Right ventricle myocardium inferior (tissue), 1 donor: ENCODE measurements around the gene NRDC. TPM values are rescaled to one million over a fixed set of nuclear protein-coding genes. Genes with fewer than 3 reads are reported as not detected.

Experiments used
- ATAC-seq: fragments of 200-7000 bp; cut with Tn5 transposase; one replicate; pipeline ENCODE4 v1.9.1; 2020; ENCODE audit warnings: mild to moderate bottlenecking, moderate library complexity
- DNase-seq: peaks from one replicate; pipeline ENCODE4 v3.0.0; 2021; ENCODE audit errors: missing footprints
- intact Hi-C: fragments of 100-400 bp; cut with DNase I; formaldehyde crosslinking; loops from one replicate; pipeline ENCODE4 v1.11.0; 2022
- microRNA-seq: library from miRNA; unstranded; fragments of <30 nt; microRNA quantifications from one replicate; pipeline ENCODE4 v1.2.0, GENCODE V29; 2020
- total RNA-seq: library from RNA; stranded (reverse); fragmentation: NEBNext Ultra II Directional; extraction: Animal tissue kit (Norgen Biotek cat#: 25700); gene quantifications from one replicate; pipeline ENCODE4 v1.2.1, GENCODE V29; 2021
- donor health status: DM: no; HTN: yes; CAD: no; lungs with severe emphysema.

Gene NRDC
- total RNA-seq, 1 donor from 2014 or later: 146 TPM

DNA sequence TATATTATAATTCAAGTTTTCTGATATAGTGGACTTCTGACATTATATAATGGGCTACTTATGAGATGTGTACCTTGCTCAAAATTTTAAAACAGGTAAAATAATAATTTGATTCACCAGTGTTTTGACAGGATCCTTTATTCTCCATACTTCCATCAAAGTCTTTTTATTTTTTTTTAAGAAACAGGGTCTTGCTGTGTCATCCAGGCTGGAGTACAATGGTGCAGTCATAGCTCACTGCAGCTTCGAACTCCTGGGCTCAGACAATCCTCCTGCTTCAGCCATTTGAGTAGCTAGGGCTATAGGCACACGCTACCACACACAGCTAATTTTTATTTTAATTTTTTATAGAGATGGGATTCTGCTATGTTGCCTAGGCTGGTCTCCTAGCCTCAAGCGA is 129.4 kb downstream of the NRDC start:
- ATAC-seq (no peak), DNase-seq (no peak)
- intact Hi-C loops: no loop called here

DNA sequence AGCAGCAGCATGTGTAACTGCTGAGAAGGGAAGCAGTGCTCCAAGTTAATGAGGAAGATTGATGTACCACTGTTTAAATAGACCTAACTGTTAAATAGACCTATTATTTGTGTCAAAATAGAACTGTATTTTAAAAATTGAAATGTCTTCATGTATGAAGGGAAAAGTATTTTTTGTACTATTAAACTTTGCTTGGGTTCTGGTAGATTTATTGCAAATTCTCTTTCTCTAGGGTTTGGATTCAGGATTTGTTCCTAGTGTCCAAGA is 133.3 kb downstream of the NRDC start:
- intact Hi-C loops: no loop called here
- ATAC-seq (no peak), DNase-seq (no peak)

DNA sequence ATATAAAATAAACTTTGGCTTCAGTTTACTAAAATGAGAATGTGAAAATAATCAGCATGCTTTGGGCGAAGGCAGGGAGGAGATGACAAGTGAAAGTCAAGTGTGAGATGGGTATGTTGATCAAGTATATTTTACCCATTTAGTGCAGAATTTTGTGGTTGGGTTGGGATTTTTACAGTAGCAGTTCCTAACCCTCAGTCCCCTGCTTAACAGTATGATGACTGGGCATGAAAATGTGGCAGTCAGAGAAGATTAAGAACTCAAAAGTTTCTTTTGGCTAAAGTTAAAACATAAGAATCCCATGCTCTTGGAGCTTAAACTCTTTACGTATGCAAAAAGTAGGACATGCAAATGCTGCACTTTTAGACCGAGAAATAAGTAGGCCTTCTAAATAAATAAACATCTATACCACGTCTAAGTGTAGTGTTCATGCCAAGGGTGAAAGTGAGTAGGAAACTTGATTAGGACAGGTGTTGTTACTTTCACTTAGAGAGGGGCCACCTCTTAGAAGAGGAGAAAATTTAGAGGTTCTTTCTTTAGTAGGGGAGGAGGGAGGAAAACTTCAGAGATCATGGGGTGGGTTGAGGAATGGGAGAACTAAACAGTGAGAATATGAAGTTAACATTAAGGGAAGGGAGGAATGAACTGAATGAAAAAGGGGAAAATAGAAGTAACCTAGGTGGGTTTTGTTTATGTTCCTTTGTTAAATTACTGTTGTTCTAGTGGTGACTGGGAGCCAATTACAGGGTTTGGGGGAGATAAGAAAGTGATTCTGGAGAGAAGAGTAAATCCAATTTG is 133.8 kb downstream of the NRDC start:
- no peak for DNase-seq
- intact Hi-C loops: no loop called here
- ATAC-seq: no peak

DNA sequence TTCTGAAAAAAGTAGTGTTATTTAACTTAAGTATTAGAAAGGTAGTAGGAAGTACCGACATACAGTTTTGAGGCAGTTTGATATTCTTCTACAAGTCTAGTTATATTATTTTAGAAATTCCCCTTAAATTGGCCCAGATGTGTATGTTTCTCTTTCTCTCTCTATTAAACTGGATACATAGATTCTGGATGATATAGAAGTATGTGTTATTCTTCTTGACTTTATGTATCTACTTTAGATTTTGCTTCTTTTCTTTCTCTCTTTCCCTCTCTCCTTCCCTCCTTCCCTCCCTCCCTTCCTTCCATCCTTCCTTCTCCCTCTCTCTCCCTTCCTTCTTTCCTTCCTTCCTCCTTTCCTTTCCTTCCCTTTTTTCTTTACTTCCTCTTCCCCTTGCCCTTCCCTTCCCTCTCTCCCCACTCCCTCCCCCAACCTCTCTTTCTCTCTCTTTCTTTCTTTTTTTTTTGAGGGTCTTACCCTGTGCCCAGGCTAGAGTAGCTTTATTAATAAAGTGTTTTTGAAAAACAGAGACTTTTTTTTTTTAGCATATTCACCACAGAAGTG is 137.3 kb downstream of the NRDC start:
- intact Hi-C loops: no loop called here
- no peak for ATAC-seq
- DNase-seq: no peak

DNA sequence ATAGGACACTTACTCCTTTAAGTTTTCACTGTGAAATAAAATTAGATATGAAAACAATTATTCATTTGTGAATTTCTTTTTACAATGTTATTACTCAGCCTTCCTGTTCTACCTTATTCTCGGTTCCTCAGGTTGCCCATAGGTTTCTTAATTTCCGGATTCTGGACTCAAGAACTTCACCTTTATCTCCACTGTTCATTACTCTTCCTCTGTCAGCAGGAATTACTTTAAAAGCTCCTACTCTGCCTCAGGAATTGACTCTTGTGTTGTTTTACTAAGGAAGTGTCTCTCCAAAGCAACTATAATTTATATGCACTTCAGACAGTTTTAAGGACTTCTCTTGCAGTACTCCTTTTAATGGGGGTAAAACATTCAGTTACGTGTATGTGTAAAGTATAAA is 137.9 kb downstream of the NRDC start:
- ATAC-seq: no peak
- no peak for DNase-seq
- intact Hi-C loops: no loop called here

Small RNAs within 50 kb of the gene (microRNA-seq; reads per million reads assigned to microRNA genes)
- not detected for gene MIR761

Other genes with a start within 250 kb of the NRDC start
- not detected for gene RAB3B, start 112.0 kb upstream of the NRDC start, total RNA-seq
- gene KTI12, start 155.1 kb upstream of the NRDC start, total RNA-seq: 3.1 TPM
- gene TXNDC12, start 176.5 kb upstream of the NRDC start, total RNA-seq: 21.2 TPM
- 25.5 TPM for gene BTF3L4, start 177.6 kb upstream of the NRDC start, total RNA-seq